ENCODE results near the gene GRIN1. TPM values are rescaled to one million over a fixed set of nuclear protein-coding genes. Genes with fewer than 3 reads are reported as not detected.
A peak's percentile ranks its signal among the peaks of the same experiment; 100 is the strongest.

Gene GRIN1
- total and polyA plus RNA-seq, 10 of the 15 experiments (the other 5 are each of a cell fraction or from before 2014, with no cell fraction given): 0.05 to 0.10 (median 0.06) TPM; not detected in 6

GRCh38 chr9:137138722-137139467, at the start of gene GRIN1 (continued):
- TF ChIP-seq KAT2A (conservative IDR thresholded peaks at IDR 0.05; ENCODE audit: control insufficient read depth, low read depth, low read length): no peak
- no peak for TF ChIP-seq CREM (IDR thresholded peaks at IDR 0.05; ENCODE audit: low read depth)

DNA sequence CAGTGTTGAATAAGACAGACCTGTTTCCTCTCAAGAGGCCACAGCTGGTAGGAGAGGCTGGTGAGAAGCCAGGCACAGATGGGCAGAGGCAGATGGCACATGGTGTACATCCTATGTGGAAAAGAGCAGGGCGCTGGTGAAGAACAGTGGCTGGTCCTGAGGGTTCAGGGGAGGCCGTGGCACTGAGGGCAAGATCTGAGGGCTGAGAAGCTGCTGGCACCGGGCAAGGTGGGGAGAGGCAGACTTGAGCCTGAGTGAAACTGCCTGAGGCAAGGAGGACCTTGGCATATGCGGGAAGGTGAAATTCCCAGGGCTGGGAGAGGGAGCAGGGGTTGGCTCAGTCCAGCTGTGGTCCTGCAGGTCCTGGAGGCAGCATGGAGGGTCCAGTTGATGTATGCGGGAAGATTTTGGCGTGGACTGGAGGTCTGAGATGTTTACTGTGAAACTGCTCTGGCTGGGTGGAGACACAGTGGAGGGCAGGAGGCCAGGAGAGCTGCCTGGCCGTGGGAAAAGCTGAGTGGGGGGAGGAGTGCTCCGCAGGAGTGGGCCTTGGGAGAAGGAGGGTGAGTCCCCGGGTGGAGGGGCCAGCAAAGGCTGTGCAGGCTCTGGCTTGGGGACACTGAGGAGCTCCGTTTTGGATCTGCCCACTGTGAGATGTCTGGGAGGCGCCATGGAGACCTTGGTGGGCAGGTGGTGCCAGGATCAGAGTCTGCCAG, 49.6 kb upstream of the GRIN1 start:
- H4K20me1 ChIP-seq (ENCODE audit: control insufficient read depth, insufficient read depth): no peaks in the 10 kb centered on the region
- no peak overlapping the region for H3K4me2 ChIP-seq (ENCODE audit: control insufficient read depth, insufficient read depth)
- ATAC-seq (no peak), FAIRE-seq (no peak), DNase-seq (ENCODE audit: low read depth, low spot score) (no peak)
- H3K4me1 ChIP-seq (ENCODE audit: control insufficient read depth, insufficient read depth, low read length): peaks cover 11% of the 10 kb centered on the region
- no peak overlapping the region for H3K4me3 ChIP-seq
- H3K9ac ChIP-seq (ENCODE audit: control insufficient read depth, insufficient read depth, low read length): peak overlapping the region; percentile 11; the same call in 1 of the 2 replicates
- CTCF ChIA-PET: interaction anchor here (1.1 to 1.6 kb wide), 4 partner anchors 21 to 147 kb away, joined by 3 to 9 read pairs (median 4); no protein-coding TSS in a partner anchor
- H3K79me2 ChIP-seq (ENCODE audit: control insufficient read depth, insufficient read depth, low read length): peaks cover 10% of the 10 kb centered on the region
- SMC1A ChIA-PET (ENCODE audit: uncharacterized antibody, unreplicated experiment): no interaction called here
- RAD21 ChIA-PET (ENCODE audit: unreplicated experiment): interaction anchor here (0.6 kb wide), 1 partner anchor 29 kb away, joined by 4 read pairs; no protein-coding TSS in a partner anchor
- no peaks in the 10 kb centered on the region for H3K27me3 ChIP-seq (replicated peaks in 1 of 2; ENCODE audit: control insufficient read depth in 2 of 2, insufficient read depth in 2 of 2, low read length in 1 of 2)
- no TSS peak for BruUV-seq (replicated peaks)
- WGBS (ENCODE audit: insufficient coverage, insufficient replicate concordance, low lambda C conversion rate, missing lambda C conversion rate): 77% methylated on average over 11 of the region's 11 CpGs
- no peak for TF ChIP-seq NBN (IDR thresholded peaks at IDR 0.05)
- H3K36me3 ChIP-seq (ENCODE audit: control insufficient read depth in 2 of 2, insufficient read depth in 2 of 2, low read length in 1 of 2): peaks cover 0 to 3% of the 10 kb centered on the region in 2 experiments; a peak in 1 of 4 replicates
- POLR2A ChIA-PET: interaction anchor here (1.2 to 1.5 kb wide), 3 partner anchors 19 to 61 kb away, joined by 3 to 7 read pairs (median 6); partner anchors contain the start of gene SAPCD2
- intact Hi-C loops (cut with micrococcal nuclease; ENCODE audit: unreplicated experiment): no loop called here
- no peaks in the 10 kb centered on the region for H3K9me3 ChIP-seq (replicated peaks; ENCODE audit: control insufficient read depth, insufficient read depth, low read length)
- in situ Hi-C loops (cut with MboI): no loop called here
- no peak overlapping the region for H2AFZ ChIP-seq (ENCODE audit: control insufficient read depth, low read depth, low read length)
- no peak overlapping the region for H3K27ac ChIP-seq (ENCODE audit: control insufficient read depth, insufficient read depth)
